K562 (cell line): ENCODE measurements around the gene TXNDC9. TPM values are rescaled to one million over a fixed set of nuclear protein-coding genes. Genes with fewer than 3 reads are reported as not detected.

Experiments used
- CBFA2T3 ChIP-seq: fragments of 450-650 bp; IDR thresholded peaks from 2 replicates; pipeline ENCODE4 v1.6.1; 2017
- CBX1 ChIP-seq: sonication (generic); IDR thresholded peaks from 2 replicates; pipeline ENCODE4 v1.6.1; 2016; ENCODE audit warnings: antibody characterized with exemption, low read depth, mild to moderate bottlenecking
- EGR1 ChIP-seq: fragments of 450-650 bp; conservative IDR thresholded peaks from 2 replicates; pipeline ENCODE4 v1.6.1; 2017; ENCODE audit warnings: mild to moderate bottlenecking
- IFI16 ChIP-seq: fragments of 250-450 bp; sonication (Bioruptor Pico); IDR thresholded peaks from 2 replicates; pipeline ENCODE4 v2.1.2; 2022; ENCODE audit warnings: mild to moderate bottlenecking, inconsistent platforms
- KAT7 ChIP-seq: sonication (generic); formaldehyde crosslinking; IDR thresholded peaks from 2 replicates; pipeline ENCODE4 v1.8.0; 2022; ENCODE audit warnings: missing genetic modification reagents, mild to moderate bottlenecking, borderline replicate concordance
- MBD2 ChIP-seq: sonication (generic); IDR thresholded peaks from 2 replicates; pipeline ENCODE4 v1.6.1; 2016; ENCODE audit warnings: low read depth, borderline replicate concordance
- MCM2 ChIP-seq: fragments of 450-650 bp; IDR thresholded peaks from 2 replicates; pipeline ENCODE4 v1.6.1; 2017; ENCODE audit warnings: low read depth, mild to moderate bottlenecking
- MEIS2 ChIP-seq: fragments of 450-650 bp; IDR thresholded peaks from 2 replicates; pipeline ENCODE4 v1.6.1; 2014; ENCODE audit warnings: mild to moderate bottlenecking; ENCODE audit not compliant: partially characterized antibody
- POU5F1 ChIP-seq: fragments of 150-350 bp; IDR thresholded peaks from 2 replicates; pipeline ENCODE4 v1.6.1; 2014; ENCODE audit warnings: borderline replicate concordance, low read length, low read depth, mild to moderate bottlenecking; ENCODE audit not compliant: partially characterized antibody
- RHOXF2B ChIP-seq: fragments of 250-450 bp; sonication (Bioruptor Pico); conservative IDR thresholded peaks from 2 replicates; pipeline ENCODE4 v1.5.1; 2021
- SETDB1 ChIP-seq: IDR thresholded peaks from one replicate; pipeline ENCODE4 v1.6.1; 2012; ENCODE audit warnings: low read length, control low read depth, inconsistent platforms
- SREBF1 ChIP-seq: fragments of 150-350 bp; IDR thresholded peaks from 2 replicates; pipeline ENCODE4 v1.6.1; 2014; ENCODE audit warnings: antibody characterized with exemption, low read depth, low read length, borderline replicate concordance
- TCF7 ChIP-seq: sonication (generic); IDR thresholded peaks from 2 replicates; pipeline ENCODE4 v1.6.1; 2016; ENCODE audit warnings: antibody characterized with exemption, borderline replicate concordance
- TEAD1 ChIP-seq, 2 experiments: fragments of 450-650 bp in 1 of 2; sonication (generic) in 1 of 2; formaldehyde crosslinking; IDR thresholded peaks; 2 replicates each; pipeline versions ENCODE4 v1.4.0 to v1.8.0; 2020 to 2022; ENCODE audit warnings: mild to moderate bottlenecking in 2 of 2, missing genetic modification reagents in 1 of 2
- ZEB2 ChIP-seq: fragments of 450-650 bp; IDR thresholded peaks from 2 replicates; pipeline ENCODE4 v1.6.1; 2016
- ZNF354B ChIP-seq: fragments of 250-450 bp; sonication (Bioruptor Pico); IDR thresholded peaks from 2 replicates; pipeline ENCODE4 v1.4.0; 2020
- ZNF584 ChIP-seq: fragments of 200-800 bp; sonication (Bioruptor generic); IDR thresholded peaks from 2 replicates; pipeline ENCODE4 v1.6.1; 2016; ENCODE audit warnings: low read depth, mild to moderate bottlenecking, missing genetic modification characterization, missing compliant biosample characterization
- ZNF695 ChIP-seq: fragments of 450-650 bp; formaldehyde crosslinking; IDR thresholded peaks from 2 replicates; pipeline ENCODE4 v1.4.0; 2020; ENCODE audit warnings: mild to moderate bottlenecking, moderate library complexity
- ZNF699 ChIP-seq: fragments of 250-450 bp; sonication (Bioruptor Pico); IDR thresholded peaks from 2 replicates; pipeline ENCODE4 v1.8.0; 2021; ENCODE audit warnings: mild to moderate bottlenecking, moderate library complexity; ENCODE audit not compliant: insufficient replicate concordance
- polyA plus RNA-seq, 8 experiments: library from polyadenylated mRNA; depleted of rRNA in 4 of 8; stranded (reverse) in 5 of 8; unstranded in 3 of 8; fragments of >200 nt; fragmentation: Nextera tagmentation in 2 of 8; fragmentation: Illumina TruSeq in 1 of 8; extraction: Ambion mirVana in 2 of 8; extraction: Trizol in 1 of 8; gene quantifications; 2 replicates each; pipeline versions ENCODE4 v1.2.1 to v1.2.3, GENCODE V29; 2011 to 2014; ENCODE audit warnings: inconsistent platforms in 1 of 8, missing spikeins in 1 of 8
- total RNA-seq, 7 experiments: library from RNA; depleted of rRNA in 6 of 7; stranded (reverse); fragments of >200 nt in 6 of 7; fragmentation: Illumina TruSeq in 2 of 7; extraction: Trizol in 2 of 7; gene quantifications; 2 replicates each; pipeline versions ENCODE4 v1.2.1 to v1.2.3, GENCODE V29; 2011 to 2021; ENCODE audit warnings: low replicate concordance in 1 of 7
- TF ChIP-seq, protein P1 (sequence below): fragments of 450-650 bp; IDR thresholded peaks from 2 replicates; pipeline ENCODE4 v1.6.1; 2018; ENCODE audit not compliant: partially characterized antibody
- TF ChIP-seq, protein P2 (sequence below): sonication (generic); formaldehyde crosslinking; IDR thresholded peaks from 2 replicates; pipeline ENCODE4 v1.8.0; 2022; ENCODE audit warnings: mild to moderate bottlenecking, missing genetic modification reagents

Gene TXNDC9
- total and polyA plus RNA-seq, 9 of the 15 experiments (the other 6 are each of a cell fraction or from before 2014, with no cell fraction given): 37.5 to 211 (median 65.5) TPM

DNA sequence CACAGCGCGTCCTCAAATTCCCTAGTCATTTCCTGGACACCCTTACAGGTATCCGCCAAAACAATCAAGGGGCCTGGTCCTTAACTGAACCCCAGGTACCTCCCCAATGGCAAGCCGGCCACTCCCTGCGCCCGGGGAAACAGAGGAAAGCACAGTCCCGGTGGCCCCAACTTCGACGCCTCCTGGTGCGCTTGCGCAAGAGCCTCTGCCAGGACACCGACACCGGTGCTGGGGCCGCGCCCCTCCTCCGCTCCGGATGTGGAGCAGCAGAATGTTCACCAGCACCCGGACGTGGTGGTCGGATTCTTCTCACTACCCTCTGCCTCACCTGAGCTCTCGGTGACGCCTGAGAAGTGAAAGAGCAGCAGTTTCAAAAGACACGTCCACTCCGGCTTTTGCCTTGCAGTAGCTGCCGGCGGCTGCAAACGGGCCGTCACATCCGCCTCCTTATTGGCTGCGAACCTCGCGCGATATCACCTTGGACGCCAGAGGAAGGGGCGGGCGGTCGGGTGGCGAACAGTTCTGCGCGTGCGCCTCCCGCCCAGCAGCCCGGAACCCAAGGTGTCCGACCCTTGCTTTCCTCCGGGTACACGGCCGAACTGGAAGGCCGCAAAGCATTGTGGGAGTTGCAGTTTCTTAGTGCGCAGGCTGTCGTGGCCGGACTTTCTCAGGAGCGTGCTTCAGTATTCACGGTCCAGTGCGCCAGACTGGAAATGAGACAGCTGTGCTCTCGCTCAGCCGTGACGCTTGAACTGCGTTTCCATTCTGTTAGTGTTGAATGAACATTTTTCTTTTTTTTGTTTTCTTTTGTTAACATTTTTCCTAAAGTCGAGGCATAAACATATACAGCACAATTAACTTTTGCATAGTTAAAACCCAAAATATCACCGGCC is at the start of gene TXNDC9 (continued):
- TF ChIP-seq MBD2 (peak; percentile 81; the same call in 1 of the 2 replicates), MEIS2 (peak; percentile 58), EGR1 (no peak), TCF7 (no peak), SETDB1 (no peak), ZNF695 (CRISPR knock-in tag) (no peak), POU5F1 (peak; percentile 83), CBX1 (0 out of 2 replicates have a peak, but pooled peaks have one; percentile 50), ZNF354B (CRISPR knock-in tag) (no peak), RHOXF2B (no peak), ZNF699 (CRISPR knock-in tag) (no peak), MCM2 (no peak), TEAD1 (CRISPR knock-in tag; IDR thresholded peaks at IDR 0.05) (0 out of 4 replicates have a peak, but pooled peaks of 1 of the 2 experiments have one; percentile 21), KAT7 (CRISPR knock-in tag) (peak; percentile 92; the same call in 1 of the 2 replicates), CBFA2T3 (no peak), ZEB2 (peak; percentile 86), SREBF1 (peak; percentile 29; the same call in 1 of the 2 replicates), ZNF584 (CRISPR knock-in tag) (0 out of 2 replicates have a peak, but pooled peaks have one; percentile 65), IFI16 (CRISPR knock-in tag) (no peak)
- TF ChIP-seq, protein P1, sequence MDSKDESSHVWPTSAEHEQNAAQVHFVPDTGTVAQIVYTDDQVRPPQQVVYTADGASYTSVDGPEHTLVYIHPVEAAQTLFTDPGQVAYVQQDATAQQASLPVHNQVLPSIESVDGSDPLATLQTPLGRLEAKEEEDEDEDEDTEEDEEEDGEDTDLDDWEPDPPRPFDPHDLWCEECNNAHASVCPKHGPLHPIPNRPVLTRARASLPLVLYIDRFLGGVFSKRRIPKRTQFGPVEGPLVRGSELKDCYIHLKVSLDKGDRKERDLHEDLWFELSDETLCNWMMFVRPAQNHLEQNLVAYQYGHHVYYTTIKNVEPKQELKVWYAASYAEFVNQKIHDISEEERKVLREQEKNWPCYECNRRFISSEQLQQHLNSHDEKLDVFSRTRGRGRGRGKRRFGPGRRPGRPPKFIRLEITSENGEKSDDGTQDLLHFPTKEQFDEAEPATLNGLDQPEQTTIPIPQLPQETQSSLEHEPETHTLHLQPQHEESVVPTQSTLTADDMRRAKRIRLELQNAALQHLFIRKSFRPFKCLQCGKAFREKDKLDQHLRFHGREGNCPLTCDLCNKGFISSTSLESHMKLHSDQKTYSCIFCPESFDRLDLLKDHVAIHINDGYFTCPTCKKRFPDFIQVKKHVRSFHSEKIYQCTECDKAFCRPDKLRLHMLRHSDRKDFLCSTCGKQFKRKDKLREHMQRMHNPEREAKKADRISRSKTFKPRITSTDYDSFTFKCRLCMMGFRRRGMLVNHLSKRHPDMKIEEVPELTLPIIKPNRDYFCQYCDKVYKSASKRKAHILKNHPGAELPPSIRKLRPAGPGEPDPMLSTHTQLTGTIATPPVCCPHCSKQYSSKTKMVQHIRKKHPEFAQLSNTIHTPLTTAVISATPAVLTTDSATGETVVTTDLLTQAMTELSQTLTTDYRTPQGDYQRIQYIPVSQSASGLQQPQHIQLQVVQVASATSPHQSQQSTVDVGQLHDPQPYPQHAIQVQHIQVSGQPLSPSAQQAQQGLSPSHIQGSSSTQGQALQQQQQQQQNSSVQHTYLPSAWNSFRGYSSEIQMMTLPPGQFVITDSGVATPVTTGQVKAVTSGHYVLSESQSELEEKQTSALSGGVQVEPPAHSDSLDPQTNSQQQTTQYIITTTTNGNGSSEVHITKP: peak; percentile 36
- TF ChIP-seq, protein P2, sequence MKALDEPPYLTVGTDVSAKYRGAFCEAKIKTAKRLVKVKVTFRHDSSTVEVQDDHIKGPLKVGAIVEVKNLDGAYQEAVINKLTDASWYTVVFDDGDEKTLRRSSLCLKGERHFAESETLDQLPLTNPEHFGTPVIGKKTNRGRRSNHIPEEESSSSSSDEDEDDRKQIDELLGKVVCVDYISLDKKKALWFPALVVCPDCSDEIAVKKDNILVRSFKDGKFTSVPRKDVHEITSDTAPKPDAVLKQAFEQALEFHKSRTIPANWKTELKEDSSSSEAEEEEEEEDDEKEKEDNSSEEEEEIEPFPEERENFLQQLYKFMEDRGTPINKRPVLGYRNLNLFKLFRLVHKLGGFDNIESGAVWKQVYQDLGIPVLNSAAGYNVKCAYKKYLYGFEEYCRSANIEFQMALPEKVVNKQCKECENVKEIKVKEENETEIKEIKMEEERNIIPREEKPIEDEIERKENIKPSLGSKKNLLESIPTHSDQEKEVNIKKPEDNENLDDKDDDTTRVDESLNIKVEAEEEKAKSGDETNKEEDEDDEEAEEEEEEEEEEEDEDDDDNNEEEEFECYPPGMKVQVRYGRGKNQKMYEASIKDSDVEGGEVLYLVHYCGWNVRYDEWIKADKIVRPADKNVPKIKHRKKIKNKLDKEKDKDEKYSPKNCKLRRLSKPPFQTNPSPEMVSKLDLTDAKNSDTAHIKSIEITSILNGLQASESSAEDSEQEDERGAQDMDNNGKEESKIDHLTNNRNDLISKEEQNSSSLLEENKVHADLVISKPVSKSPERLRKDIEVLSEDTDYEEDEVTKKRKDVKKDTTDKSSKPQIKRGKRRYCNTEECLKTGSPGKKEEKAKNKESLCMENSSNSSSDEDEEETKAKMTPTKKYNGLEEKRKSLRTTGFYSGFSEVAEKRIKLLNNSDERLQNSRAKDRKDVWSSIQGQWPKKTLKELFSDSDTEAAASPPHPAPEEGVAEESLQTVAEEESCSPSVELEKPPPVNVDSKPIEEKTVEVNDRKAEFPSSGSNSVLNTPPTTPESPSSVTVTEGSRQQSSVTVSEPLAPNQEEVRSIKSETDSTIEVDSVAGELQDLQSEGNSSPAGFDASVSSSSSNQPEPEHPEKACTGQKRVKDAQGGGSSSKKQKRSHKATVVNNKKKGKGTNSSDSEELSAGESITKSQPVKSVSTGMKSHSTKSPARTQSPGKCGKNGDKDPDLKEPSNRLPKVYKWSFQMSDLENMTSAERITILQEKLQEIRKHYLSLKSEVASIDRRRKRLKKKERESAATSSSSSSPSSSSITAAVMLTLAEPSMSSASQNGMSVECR (CRISPR knock-in tag): peak; percentile 76; the same call in 1 of the 2 replicates
